Tibial nerve (tissue), 4 donors: ENCODE measurements around the gene LRP3. TPM values are rescaled to one million over a fixed set of nuclear protein-coding genes. Genes with fewer than 3 reads are reported as not detected.
A peak's percentile ranks its signal among the peaks of the same experiment; 100 is the strongest.
"Not testable (repeated sequence)": the region's sequence is repeated elsewhere in the genome, so short reads cannot be mapped to it uniquely, and the experiment has no call there.

Experiments
- DNase-seq, 2 donors: peaks; one replicate each; pipeline ENCODE4 v3.0.0-alpha.2; 2019; ENCODE audit warnings: low spot score in 2 of 2
- H3K27ac ChIP-seq, 4 donors: fragments of 200-600 bp; sonication (generic) in 3 of 4; one replicate each; pipeline ENCODE4 v1.5.1; 2017 to 2019; ENCODE audit warnings: mild to moderate bottlenecking in 1 of 4
- H3K27me3 ChIP-seq, 2 donors: fragments of 200-600 bp; sonication (generic) in 1 of 2; one replicate each; pipeline versions ENCODE4 v1.5.1 to v1.6.0; 2017 to 2019
- H3K36me3 ChIP-seq, 3 donors: fragments of 200-600 bp; sonication (generic); one replicate each; pipeline ENCODE4 v1.5.1; 2018 to 2019
- H3K4me1 ChIP-seq, 4 donors: fragments of 200-600 bp; sonication (generic) in 3 of 4; one replicate each; pipeline ENCODE4 v1.5.1; 2017 to 2019
- H3K4me3 ChIP-seq, 4 donors: fragments of 200-600 bp; sonication (generic) in 3 of 4; one replicate each; pipeline ENCODE4 v1.5.1; 2017 to 2019; ENCODE audit warnings: mild to moderate bottlenecking in 1 of 4, moderate library complexity in 1 of 4
- H3K9me3 ChIP-seq, 4 donors: fragments of 200-600 bp; sonication (generic) in 3 of 4; one replicate each; pipeline ENCODE4 v1.5.1; 2017 to 2019
- EP300 ChIP-seq, 2 donors: sonication (generic); formaldehyde crosslinking; IDR thresholded peaks; one replicate each; pipeline ENCODE4 v1.6.1; 2017; ENCODE audit warnings: antibody characterized with exemption in 2 of 2, mild to moderate bottlenecking in 1 of 2
- POLR2A ChIP-seq, 2 donors: fragments of 450-650 bp; IDR thresholded peaks; one replicate each; pipeline ENCODE4 v1.6.1; 2017; ENCODE audit warnings: antibody characterized with exemption in 2 of 2, mild to moderate bottlenecking in 2 of 2, moderate library complexity in 2 of 2
- whole genome bisulfite sequencing, 2 donors: methylation state at CpG; one replicate each; pipeline ENCODE4 v1.1.5; 2018; 5-methylcytosine and 5-hydroxymethylcytosine counted together
- total RNA-seq, 4 donors: library from RNA; depleted of rRNA; stranded (reverse); fragments of >200 nt; gene quantifications; one replicate each; pipeline ENCODE4 v1.1.0, GENCODE V29; 2016
- TF ChIP-seq, protein P1 (sequence below), 5 experiments: fragments of 200-600 bp in 3 of 5; fragments of 450-650 bp in 2 of 5; sonication (generic) in 3 of 5; IDR thresholded peaks; one replicate each; pipeline ENCODE4 v1.5.1; 2016 to 2019; ENCODE audit warnings: antibody characterized with exemption in 5 of 5, mild to moderate bottlenecking in 3 of 5, moderate library complexity in 2 of 5

Gene LRP3
- total RNA-seq, 4 donors from 2014 or later = 19.0 to 39.0 (median 30.2) TPM

DNA sequence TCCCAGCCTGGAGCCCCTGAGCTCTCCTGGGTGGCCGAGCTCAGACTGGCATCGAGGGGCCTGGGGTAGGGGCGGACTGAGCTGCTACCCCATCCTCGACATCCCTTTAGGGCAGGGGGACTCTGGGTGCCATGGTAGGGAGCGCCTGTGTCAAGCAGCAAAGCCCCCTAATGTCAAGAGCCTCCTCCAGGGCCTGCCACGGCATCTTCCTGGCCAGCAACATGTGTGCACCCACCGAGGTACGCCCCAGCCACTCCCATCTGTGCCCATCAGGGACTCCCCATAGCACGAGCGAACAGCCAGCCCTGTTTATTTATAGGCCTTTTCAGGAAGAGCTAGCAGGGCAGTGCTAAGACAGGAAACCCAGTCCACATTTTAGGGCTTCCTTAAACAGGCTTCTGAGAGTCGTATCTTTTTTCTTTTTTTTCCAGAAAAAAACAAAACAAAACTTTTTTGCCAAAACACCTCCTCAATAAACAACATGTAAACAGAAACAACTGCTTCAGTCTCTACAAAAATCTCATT, 14.3 kb downstream of the LRP3 start:
- TF ChIP-seq POLR2A (IDR thresholded peaks at IDR 0.05) (no peak), EP300 (IDR thresholded peaks at IDR 0.05) (no peak)
- TF ChIP-seq, protein P1, sequence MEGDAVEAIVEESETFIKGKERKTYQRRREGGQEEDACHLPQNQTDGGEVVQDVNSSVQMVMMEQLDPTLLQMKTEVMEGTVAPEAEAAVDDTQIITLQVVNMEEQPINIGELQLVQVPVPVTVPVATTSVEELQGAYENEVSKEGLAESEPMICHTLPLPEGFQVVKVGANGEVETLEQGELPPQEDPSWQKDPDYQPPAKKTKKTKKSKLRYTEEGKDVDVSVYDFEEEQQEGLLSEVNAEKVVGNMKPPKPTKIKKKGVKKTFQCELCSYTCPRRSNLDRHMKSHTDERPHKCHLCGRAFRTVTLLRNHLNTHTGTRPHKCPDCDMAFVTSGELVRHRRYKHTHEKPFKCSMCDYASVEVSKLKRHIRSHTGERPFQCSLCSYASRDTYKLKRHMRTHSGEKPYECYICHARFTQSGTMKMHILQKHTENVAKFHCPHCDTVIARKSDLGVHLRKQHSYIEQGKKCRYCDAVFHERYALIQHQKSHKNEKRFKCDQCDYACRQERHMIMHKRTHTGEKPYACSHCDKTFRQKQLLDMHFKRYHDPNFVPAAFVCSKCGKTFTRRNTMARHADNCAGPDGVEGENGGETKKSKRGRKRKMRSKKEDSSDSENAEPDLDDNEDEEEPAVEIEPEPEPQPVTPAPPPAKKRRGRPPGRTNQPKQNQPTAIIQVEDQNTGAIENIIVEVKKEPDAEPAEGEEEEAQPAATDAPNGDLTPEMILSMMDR (IDR thresholded peaks at IDR 0.05) = no peak

DNA sequence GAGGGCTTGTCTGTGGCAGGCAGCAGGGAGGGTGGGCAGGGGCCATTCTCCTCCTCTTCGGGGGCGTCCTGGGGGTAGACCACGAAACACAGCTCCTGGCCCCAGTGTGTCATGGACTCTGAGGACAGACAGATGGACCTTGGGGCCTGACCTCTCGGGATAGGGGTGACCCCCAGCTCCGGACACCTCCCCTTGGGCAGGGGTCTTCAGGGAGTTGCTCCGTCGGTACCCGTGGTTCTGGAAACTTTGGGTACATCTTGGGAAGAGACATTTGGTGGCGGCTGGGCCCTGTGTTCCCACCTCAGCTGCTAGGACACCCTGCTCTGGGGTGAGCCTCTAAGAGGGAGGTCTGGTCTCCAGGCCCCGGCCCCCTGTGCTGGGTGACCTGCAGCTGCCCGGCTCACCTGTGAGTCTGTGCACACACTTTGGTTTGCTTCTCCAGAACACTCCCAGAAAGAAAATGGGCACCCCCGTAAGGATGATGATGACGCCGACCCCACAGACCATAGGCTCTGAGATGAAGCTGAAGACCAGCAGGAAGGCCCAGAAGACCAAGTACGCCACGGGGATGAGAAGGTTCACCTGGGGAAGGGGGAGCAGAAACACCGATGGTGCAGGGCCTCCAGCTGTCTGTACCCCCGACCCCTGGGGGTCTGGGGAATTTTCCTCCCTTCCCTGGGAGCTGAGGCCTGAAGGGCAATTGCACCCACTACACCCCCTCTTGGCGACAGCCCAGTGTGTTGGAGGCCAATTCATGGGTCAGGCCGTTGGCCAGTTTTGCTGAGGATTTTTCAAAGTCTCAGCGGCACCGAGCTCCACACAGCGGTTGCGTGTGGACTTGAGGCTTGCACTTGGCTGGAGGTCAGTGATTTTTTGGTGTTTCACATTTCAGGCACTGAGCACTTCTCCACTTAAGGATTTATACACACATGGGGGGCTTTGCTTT, 15.0 kb downstream of the LRP3 start:
- no peak for DNase-seq

More for the DNA sequence above, 14.3 kb downstream of the LRP3 start:
- Histone ChIP-seq H3K4me3 (no peak overlapping the region), H3K9me3 (no peaks in the 10 kb centered on the region), H3K36me3 (peaks cover 0 to 44% (median 0%) of the 10 kb centered on the region in 3 donors), H3K4me1 (peaks cover 0 to 13% (median 0%) of the 10 kb centered on the region in 4 donors), H3K27ac (peak overlapping the region in 1 of 4 donors; percentile 27), H3K27me3 (no peaks in the 10 kb centered on the region)
- DNase-seq = no peak
- whole genome bisulfite sequencing, 2 donors = 55 to 64% methylated on average over 9 to 11 of the region's 11 CpGs

DNA sequence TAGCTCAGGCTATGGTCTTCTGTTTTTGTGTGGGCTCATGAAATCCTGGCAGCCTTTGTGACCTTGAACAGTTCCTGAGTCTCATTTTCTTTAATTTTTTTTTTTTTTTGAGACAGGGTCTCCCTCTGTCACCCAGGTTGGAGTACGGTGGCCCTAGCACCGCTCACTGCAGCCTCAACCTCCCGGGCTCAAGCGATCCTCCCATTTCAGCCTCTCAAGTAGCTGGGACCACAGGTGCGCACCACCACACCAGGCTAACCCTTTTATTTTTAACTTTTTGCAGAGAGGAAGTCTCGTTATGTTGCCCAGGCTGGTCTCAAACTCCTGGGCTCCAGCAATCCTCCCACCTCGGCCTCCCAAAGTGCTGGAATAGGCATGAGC, 15.7 kb downstream of the LRP3 start:
- Histone ChIP-seq H3K4me1 (peaks cover 0 to 13% (median 0%) of the 10 kb centered on the region in 4 donors), H3K36me3 (peaks cover 0 to 31% (median 0%) of the 10 kb centered on the region in 3 donors)
- H3K4me3 ChIP-seq, DNase-seq, H3K27ac ChIP-seq, H3K27me3 ChIP-seq, H3K9me3 ChIP-seq: not testable (repeated sequence)
- 95 to 96% methylated on average over 7 of the region's 7 CpGs for WGBS, 2 donors

More for the DNA sequence above, 15.0 kb downstream of the LRP3 start:
- peaks cover 0 to 37% (median 0%) of the 10 kb centered on the region in 3 donors for H3K36me3 ChIP-seq
- H3K4me1 ChIP-seq = peaks cover 0 to 13% (median 0%) of the 10 kb centered on the region in 4 donors
- H3K9me3 ChIP-seq = no peaks in the 10 kb centered on the region
- TF ChIP-seq, protein P1 (IDR thresholded peaks at IDR 0.05) = peak in 2 of 5 experiments; percentile 9 to 22
- TF ChIP-seq EP300 (IDR thresholded peaks at IDR 0.05) = no peak
- no peak for TF ChIP-seq POLR2A (IDR thresholded peaks at IDR 0.05)
- H3K27me3 ChIP-seq = no peaks in the 10 kb centered on the region
- peak overlapping the region in 1 of 4 donors; percentile 27 for H3K27ac ChIP-seq
- H3K4me3 ChIP-seq = no peak overlapping the region
- 62 to 70% methylated on average over 22 to 24 of the region's 24 CpGs for WGBS, 2 donors

DNA sequence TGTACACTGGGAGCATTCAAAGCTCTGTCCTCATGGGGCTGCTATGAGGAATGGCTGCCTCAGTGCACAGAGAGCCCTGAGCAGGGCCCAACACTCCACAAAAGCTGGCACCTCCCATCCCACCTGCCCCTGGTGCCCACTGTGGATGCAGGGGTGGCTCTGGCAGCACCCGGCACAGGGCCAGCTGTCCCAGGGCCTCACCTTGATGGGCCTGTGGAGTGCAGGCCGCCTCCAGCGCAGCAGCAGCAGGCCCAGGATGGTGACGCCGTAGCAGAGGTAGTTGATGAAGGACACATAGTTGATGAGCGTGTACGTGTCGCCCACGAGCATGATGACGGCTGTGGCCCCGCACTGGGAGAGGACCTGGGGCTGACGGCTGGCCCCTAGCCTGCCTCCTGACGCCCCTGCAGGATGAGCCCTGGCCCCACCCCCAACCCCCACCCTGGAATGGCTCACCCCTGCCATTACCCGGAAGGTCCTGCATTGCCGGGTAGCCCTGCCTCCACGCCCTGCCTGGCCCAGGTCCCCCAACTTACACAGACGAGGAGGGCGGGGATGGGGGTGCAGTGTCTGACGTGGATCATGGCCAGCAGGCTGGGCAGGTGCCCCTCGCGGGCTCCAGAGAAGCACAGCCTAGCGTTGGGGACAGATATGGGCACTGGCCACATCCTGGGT, 16.3 kb downstream of the LRP3 start:
- DNase-seq = no peak
- Histone ChIP-seq H3K27me3 (no peaks in the 10 kb centered on the region), H3K27ac (no peak overlapping the region), H3K4me3 (no peak overlapping the region), H3K36me3 (peaks cover 0 to 25% (median 0%) of the 10 kb centered on the region in 3 donors), H3K4me1 (peaks cover 0 to 13% (median 0%) of the 10 kb centered on the region in 4 donors), H3K9me3 (no peaks in the 10 kb centered on the region)
- TF ChIP-seq POLR2A (IDR thresholded peaks at IDR 0.05) (no peak), EP300 (IDR thresholded peaks at IDR 0.05) (no peak)
- TF ChIP-seq, protein P1 (IDR thresholded peaks at IDR 0.05) = no peak
- WGBS, 2 donors = 93 to 95% methylated on average over 17 to 19 of the region's 22 CpGs

DNA sequence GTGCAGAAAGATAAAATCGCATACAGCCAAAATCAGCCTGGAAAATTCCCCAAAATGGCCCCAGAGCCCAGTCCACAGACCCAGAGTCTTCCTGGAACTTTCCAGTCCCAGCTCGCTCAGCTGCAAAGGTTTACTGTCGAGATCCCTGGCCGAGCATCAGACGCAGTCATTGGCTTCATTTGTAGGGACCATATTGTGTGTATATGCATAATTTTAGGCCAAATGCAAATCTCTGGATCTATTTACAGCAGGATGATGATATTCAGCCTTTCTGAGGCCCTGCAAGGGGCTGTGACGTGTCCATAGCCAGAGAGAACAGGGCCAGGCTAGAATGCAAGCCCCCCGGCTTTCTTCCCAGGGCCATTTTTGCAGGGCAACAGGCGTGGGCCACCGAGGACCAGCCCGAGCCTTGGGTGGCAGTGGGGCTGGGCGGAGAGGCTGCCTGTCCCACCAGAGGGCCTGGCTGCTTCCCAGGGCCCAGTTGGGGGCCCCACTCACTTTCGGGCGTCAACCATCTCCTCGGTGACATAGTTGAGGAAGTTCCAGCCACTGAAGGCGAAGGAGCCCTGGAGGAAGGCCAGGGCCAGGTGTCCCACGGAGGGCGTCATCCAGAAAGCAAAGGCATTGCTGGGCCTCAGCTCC, 17.8 kb downstream of the LRP3 start:
- Histone ChIP-seq H3K9me3 (no peaks in the 10 kb centered on the region), H3K27ac (no peak overlapping the region), H3K4me3 (no peak overlapping the region), H3K4me1 (peaks cover 0 to 13% (median 0%) of the 10 kb centered on the region in 4 donors), H3K36me3 (peaks cover 0 to 10% (median 0%) of the 10 kb centered on the region in 3 donors), H3K27me3 (no peaks in the 10 kb centered on the region)
- TF ChIP-seq EP300 (IDR thresholded peaks at IDR 0.05) (no peak), POLR2A (IDR thresholded peaks at IDR 0.05) (no peak)
- TF ChIP-seq, protein P1 (IDR thresholded peaks at IDR 0.05) = no peak
- 82 to 84% methylated on average over 12 to 17 of the region's 17 CpGs for WGBS, 2 donors
- DNase-seq = no peak
